Measurements from ENCODE around the gene GNB1L. TPM values are rescaled to one million over a fixed set of nuclear protein-coding genes. Genes with fewer than 3 reads are reported as not detected.

GNB1L gene
- total RNA-seq, 1 donor from 2014 or later, result 3.7 TPM

DNA sequence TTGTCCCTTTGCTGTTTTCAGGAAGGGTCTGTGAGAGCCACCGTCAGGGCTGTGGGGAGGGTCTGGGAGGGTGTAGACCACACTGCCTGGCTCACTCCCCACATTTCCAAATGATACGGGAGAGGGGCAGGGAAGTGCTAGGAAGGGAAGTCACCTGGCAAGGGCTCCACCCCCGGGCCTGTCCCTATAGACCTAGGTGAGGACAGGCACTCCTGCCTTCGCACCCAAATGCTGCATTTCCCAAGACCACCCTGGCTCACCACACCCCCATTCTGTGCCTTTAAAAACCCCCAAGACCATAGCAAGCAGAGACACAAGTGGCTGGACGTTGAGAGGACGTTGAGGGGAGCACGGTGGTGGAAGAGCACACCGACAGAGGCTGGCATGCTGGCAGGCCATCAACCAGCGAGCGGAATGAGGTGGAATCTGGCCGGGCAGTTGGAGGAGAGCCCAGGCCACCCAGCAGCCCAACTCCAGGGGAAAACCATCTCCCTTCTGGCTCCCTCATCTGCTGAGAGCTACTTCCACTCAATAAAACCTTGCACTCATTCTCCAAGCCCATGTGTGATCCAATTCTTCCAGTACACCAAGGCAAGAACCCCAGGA lies 45.7 kb downstream of the GNB1L start:
- TF ChIP-seq, protein P1, sequence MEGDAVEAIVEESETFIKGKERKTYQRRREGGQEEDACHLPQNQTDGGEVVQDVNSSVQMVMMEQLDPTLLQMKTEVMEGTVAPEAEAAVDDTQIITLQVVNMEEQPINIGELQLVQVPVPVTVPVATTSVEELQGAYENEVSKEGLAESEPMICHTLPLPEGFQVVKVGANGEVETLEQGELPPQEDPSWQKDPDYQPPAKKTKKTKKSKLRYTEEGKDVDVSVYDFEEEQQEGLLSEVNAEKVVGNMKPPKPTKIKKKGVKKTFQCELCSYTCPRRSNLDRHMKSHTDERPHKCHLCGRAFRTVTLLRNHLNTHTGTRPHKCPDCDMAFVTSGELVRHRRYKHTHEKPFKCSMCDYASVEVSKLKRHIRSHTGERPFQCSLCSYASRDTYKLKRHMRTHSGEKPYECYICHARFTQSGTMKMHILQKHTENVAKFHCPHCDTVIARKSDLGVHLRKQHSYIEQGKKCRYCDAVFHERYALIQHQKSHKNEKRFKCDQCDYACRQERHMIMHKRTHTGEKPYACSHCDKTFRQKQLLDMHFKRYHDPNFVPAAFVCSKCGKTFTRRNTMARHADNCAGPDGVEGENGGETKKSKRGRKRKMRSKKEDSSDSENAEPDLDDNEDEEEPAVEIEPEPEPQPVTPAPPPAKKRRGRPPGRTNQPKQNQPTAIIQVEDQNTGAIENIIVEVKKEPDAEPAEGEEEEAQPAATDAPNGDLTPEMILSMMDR (IDR thresholded peaks at IDR 0.05; ENCODE audit: unreplicated experiment), result no peak
- no peak for DNase-seq (ENCODE audit: low spot score)
- Mint-ChIP-seq H3K27me3 (ENCODE audit: unreplicated experiment) (peaks cover 7% of the 10 kb centered on the region), H3K27ac (ENCODE audit: unreplicated experiment) (no peak overlapping the region), H3K4me3 (ENCODE audit: unreplicated experiment) (no peak overlapping the region), H3K4me1 (ENCODE audit: unreplicated experiment) (peaks cover 3% of the 10 kb centered on the region), H3K9me3 (ENCODE audit: unreplicated experiment) (no peaks in the 10 kb centered on the region), H3K36me3 (ENCODE audit: low read depth, unreplicated experiment) (no peaks in the 10 kb centered on the region)

DNA sequence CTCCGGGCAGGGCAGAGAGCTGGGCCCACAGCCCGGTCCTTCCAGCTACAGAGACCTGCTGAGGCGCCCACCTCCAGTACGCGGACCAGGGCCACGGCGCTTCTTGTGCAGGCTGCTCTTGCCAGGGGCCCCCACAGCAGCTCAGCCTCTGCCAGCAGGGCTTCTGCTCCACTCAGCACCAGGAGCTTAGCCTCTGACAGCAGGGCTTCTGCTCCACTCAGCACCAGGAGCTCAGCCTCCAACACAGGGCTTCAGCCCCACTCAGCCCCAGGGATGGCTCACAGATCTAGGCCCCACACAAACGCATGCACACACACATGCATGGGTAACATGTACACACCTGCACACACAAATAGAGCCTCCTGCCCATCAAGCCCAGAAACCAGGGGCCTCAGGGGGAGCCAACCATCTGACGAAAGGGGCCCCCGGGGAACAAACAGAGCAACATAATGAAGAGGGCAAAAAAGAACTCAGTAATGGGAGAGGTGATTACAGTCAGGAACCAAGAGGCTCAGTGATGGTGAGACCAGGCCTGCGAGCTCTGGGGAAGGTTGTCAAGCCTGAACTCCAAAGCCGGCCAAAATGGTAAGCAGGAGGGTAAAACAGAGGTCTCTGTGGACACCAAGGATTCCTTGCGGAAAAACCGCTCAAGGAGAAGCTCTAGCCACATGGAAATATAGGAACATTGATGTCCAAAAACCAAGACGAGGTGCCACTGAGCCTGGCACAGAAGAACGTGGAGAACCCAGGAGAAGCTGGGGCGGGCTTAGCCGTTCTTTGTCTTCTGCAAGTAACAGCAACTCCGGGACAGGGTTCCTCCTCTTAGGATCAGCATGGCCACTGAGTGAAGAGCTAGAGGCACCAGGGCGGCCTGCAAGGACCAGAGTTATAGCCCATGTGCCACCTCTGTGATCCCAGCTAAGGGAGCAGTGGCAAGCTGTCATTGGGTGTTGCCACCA lies 46.5 kb downstream of the GNB1L start:
- Mint-ChIP-seq H3K9me3 (ENCODE audit: unreplicated experiment) (no peaks in the 10 kb centered on the region), H3K4me3 (ENCODE audit: unreplicated experiment) (no peak overlapping the region), H3K27ac (ENCODE audit: unreplicated experiment) (no peak overlapping the region), H3K36me3 (ENCODE audit: low read depth, unreplicated experiment) (no peaks in the 10 kb centered on the region), H3K27me3 (ENCODE audit: unreplicated experiment) (peaks cover 7% of the 10 kb centered on the region), H3K4me1 (ENCODE audit: unreplicated experiment) (peaks cover 3% of the 10 kb centered on the region)
- DNase-seq (ENCODE audit: low spot score), result no peak
- TF ChIP-seq, protein P1 (IDR thresholded peaks at IDR 0.05; ENCODE audit: unreplicated experiment), result no peak

DNA sequence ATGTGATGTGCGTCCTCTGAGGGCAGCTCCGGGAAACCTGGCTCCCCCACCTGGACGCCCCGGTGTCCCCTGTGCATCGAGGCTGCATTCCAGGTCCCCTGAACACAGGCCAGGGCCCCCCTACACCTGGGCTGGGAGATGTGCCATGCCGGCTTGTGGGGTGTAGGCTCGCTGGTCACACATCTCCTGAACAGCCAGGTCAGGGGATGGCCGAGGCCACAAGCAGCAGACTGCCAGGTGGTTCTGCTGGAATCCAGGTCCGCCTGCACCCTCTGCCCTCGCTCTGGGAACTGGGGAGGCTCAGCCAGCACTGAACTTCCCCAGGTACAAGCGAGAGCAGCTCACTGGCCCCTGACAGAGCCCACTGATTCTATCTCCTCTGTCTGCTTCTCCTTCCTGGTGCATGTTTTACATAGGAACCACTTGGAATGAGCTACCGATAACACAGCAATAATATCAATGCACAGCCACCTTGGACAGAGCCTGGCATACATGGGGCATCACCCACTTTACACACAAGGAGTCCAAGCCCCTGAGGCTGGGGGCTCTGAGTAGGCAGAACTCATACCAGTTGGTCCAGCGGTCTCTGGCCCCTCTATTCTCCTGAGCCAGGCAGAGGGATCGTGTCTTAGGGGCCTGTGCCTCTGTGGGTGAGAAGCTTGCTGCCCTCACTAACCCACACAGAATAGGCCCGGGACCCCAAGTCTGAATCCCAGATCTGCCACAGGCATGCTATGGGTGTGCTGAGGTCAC lies 47.3 kb downstream of the GNB1L start:
- H3K4me3 Mint-ChIP-seq (ENCODE audit: unreplicated experiment), result no peak overlapping the region
- no peak for DNase-seq (ENCODE audit: low spot score)
- H3K27ac Mint-ChIP-seq (ENCODE audit: unreplicated experiment), result no peak overlapping the region
- H3K9me3 Mint-ChIP-seq (ENCODE audit: unreplicated experiment), result no peaks in the 10 kb centered on the region
- TF ChIP-seq, protein P1 (IDR thresholded peaks at IDR 0.05; ENCODE audit: unreplicated experiment), result no peak
- H3K4me1 Mint-ChIP-seq (ENCODE audit: unreplicated experiment), result peaks cover 3% of the 10 kb centered on the region
- H3K36me3 Mint-ChIP-seq (ENCODE audit: low read depth, unreplicated experiment), result no peaks in the 10 kb centered on the region
- peaks cover 5% of the 10 kb centered on the region for H3K27me3 Mint-ChIP-seq (ENCODE audit: unreplicated experiment)

DNA sequence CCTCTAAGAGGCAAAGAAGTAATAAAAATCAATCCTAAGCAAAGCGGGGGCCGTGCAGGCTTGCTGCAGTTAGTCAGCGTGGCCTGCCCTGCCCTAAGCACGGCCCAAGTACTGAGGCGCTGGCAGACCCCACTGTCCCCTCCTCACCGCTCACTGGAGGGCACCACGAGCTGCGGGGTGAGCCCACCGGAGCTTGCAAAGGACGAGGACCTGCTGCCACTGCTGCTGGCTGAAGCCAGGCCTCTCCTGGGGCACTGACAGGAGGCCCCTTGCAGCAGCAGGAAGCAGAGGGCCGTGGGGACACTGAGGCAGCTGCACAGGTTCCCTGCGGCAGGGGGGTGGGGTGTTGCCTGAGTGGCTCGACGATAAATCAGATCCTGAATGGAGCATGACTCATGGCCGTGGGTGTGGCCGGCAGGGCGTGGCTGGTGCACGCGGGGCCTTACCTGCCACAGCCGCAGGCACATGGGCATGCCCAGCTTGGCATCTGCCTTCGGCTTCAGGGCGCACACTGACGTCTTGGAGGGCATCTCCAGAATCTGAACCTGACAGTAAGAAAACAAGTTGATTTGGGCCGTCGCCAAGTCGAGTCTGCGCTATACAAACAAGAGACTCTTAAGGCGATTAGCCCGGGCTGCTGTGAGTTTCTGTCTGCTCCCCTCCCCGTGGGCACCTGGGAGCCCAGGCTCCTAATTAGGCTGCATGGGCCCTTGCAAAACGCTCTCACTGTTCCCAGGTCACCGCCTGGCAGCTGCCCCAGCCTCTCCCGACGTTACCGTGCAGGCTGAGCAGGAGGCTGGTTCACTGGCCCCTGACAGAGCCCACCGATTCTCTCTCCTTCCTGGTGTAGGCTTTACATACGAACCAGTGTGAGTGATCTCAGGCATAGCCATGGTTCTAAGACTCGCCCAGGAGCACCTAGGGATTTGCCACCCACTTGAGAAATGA lies 48.2 kb downstream of the GNB1L start:
- no peak for DNase-seq (ENCODE audit: low spot score)
- TF ChIP-seq, protein P1 (IDR thresholded peaks at IDR 0.05; ENCODE audit: unreplicated experiment), result no peak
- H3K4me1 Mint-ChIP-seq (ENCODE audit: unreplicated experiment), result peaks cover 3% of the 10 kb centered on the region
- no peak overlapping the region for H3K27ac Mint-ChIP-seq (ENCODE audit: unreplicated experiment)
- H3K9me3 Mint-ChIP-seq (ENCODE audit: unreplicated experiment), result no peaks in the 10 kb centered on the region
- peaks cover 5% of the 10 kb centered on the region for H3K27me3 Mint-ChIP-seq (ENCODE audit: unreplicated experiment)
- no peak overlapping the region for H3K4me3 Mint-ChIP-seq (ENCODE audit: unreplicated experiment)
- H3K36me3 Mint-ChIP-seq (ENCODE audit: low read depth, unreplicated experiment), result no peaks in the 10 kb centered on the region
